SU-DHL-6 (cell line): ENCODE data around the gene MTX3.

Experiments
- H2AFZ ChIP-seq: fragments of 200-600 bp; sonication (generic); 2 replicates; pipeline ENCODE4 v1.6.1; 2014; ENCODE audit warnings: low read depth, mild to moderate bottlenecking, moderate library complexity, mixed read lengths, antibody characterized with exemption, low read length; ENCODE audit not compliant: severe bottlenecking
- H3F3A ChIP-seq: fragments of 200-600 bp; shearing (Covaris generic); 2 replicates; pipeline ENCODE4 v1.6.0; 2016; ENCODE audit warnings: antibody characterized with exemption, mild to moderate bottlenecking; ENCODE audit not compliant: insufficient read depth
- H3K27ac ChIP-seq: fragments of 200-600 bp; sonication (generic); 2 replicates; pipeline ENCODE4 v1.5.1; 2016; ENCODE audit warnings: low read depth, mild to moderate bottlenecking, low read length, moderate library complexity, mixed read lengths
- H3K27me3 ChIP-seq: fragments of 200-600 bp; sonication (generic), shearing (Covaris generic); 2 replicates; pipeline ENCODE4 v1.6.0; 2014; ENCODE audit warnings: mild to moderate bottlenecking, low read length
- H3K36me3 ChIP-seq: fragments of 200-600 bp; sonication (generic); 2 replicates; pipeline ENCODE4 v1.6.1; 2014; ENCODE audit warnings: mild to moderate bottlenecking, low read length, mixed read lengths
- H3K4me2 ChIP-seq: fragments of 300-600, 200-600 bp; shearing (Covaris generic), sonication (generic); 2 replicates; pipeline ENCODE4 v1.6.0; 2014; ENCODE audit warnings: low read length, low read depth, mild to moderate bottlenecking; ENCODE audit not compliant: poor library complexity, severe bottlenecking
- H3K4me3 ChIP-seq: fragments of 200-600 bp; sonication (generic); 2 replicates; pipeline ENCODE4 v1.5.1; 2014; ENCODE audit warnings: antibody characterized with exemption, low read length, mild to moderate bottlenecking, mixed read lengths; ENCODE audit not compliant: insufficient read depth, poor library complexity, severe bottlenecking
- H3K79me2 ChIP-seq: fragments of 200-600 bp; sonication (generic); 2 replicates; pipeline ENCODE4 v1.6.1; 2014; ENCODE audit warnings: mild to moderate bottlenecking, low read length, moderate library complexity; ENCODE audit not compliant: insufficient read depth
- H3K9ac ChIP-seq: fragments of 200-600 bp; sonication (generic); 2 replicates; pipeline ENCODE4 v1.7.0; 2014; ENCODE audit warnings: mild to moderate bottlenecking, low read length
- H3K9me2 ChIP-seq: fragments of 200-600 bp; sonication (generic); replicated peaks from 2 replicates; pipeline ENCODE4 v1.6.1; 2014; ENCODE audit warnings: low read length; ENCODE audit not compliant: insufficient read depth
- H3K9me3 ChIP-seq: fragments of 200-600 bp; sonication (generic); 2 replicates; pipeline ENCODE4 v1.6.1; 2014; ENCODE audit warnings: low read length, mixed read lengths; ENCODE audit not compliant: insufficient read depth
- H4K20me1 ChIP-seq: fragments of 200-600 bp; sonication (generic); 2 replicates; pipeline ENCODE4 v1.6.1; 2014; ENCODE audit warnings: low read depth, mild to moderate bottlenecking, antibody characterized with exemption, low read length, moderate library complexity, mixed read lengths
- CTCF ChIP-seq: fragments of 200-600 bp; sonication (generic); IDR thresholded peaks from one replicate; pipeline ENCODE4 v1.5.1; 2017; ENCODE audit warnings: antibody characterized with exemption, mild to moderate bottlenecking, low read length, moderate library complexity; ENCODE audit not compliant: insufficient read depth, poor library complexity, severe bottlenecking
- EZH2phosphoT487 ChIP-seq: fragments of 200-600 bp; sonication (generic), shearing (Covaris generic); conservative IDR thresholded peaks from 2 replicates; pipeline ENCODE4 v1.6.1; 2018; ENCODE audit warnings: mild to moderate bottlenecking, antibody characterized with exemption, low read length, moderate library complexity, mixed read lengths

The MTX3 gene

GRCh38 chr5:79931866-79932265 lies 59.2 kb downstream of the MTX3 start:
- Histone ChIP-seq H3K27me3 (no peaks in the 10 kb centered on the region), H3F3A (no peaks in the 10 kb centered on the region), H3K9me3 (no peaks in the 10 kb centered on the region), H3K27ac (no peak overlapping the region), H3K79me2 (no peaks in the 10 kb centered on the region), H3K4me3 (no peak overlapping the region), H3K4me2 (no peak overlapping the region), H2AFZ (no peak overlapping the region), H4K20me1 (no peaks in the 10 kb centered on the region), H3K9me2 (no peaks in the 10 kb centered on the region), H3K36me3 (no peaks in the 10 kb centered on the region), H3K9ac (no peak overlapping the region)
- TF ChIP-seq EZH2phosphoT487 (no peak), CTCF (no peak)

GRCh38 chr5:79931409-79931808 lies 59.7 kb downstream of the MTX3 start:
- Histone ChIP-seq H3K27me3 (no peaks in the 10 kb centered on the region), H4K20me1 (no peaks in the 10 kb centered on the region), H3K79me2 (no peaks in the 10 kb centered on the region), H3K9ac (no peak overlapping the region), H3K36me3 (no peaks in the 10 kb centered on the region), H3F3A (no peaks in the 10 kb centered on the region), H3K9me3 (no peaks in the 10 kb centered on the region), H3K9me2 (no peaks in the 10 kb centered on the region), H3K27ac (no peak overlapping the region), H3K4me2 (no peak overlapping the region), H3K4me3 (no peak overlapping the region), H2AFZ (no peak overlapping the region)
- TF ChIP-seq EZH2phosphoT487, result no peak
- TF ChIP-seq CTCF, result no peak

- no peak for TF ChIP-seq EZH2phosphoT487
- no peak for TF ChIP-seq CTCF
- H3K4me3 ChIP-seq, result no peak overlapping the region
- H3K27ac ChIP-seq, result no peak overlapping the region
- H3F3A ChIP-seq, result no peaks in the 10 kb centered on the region
- no peaks in the 10 kb centered on the region for H3K79me2 ChIP-seq
- H3K9ac ChIP-seq, result no peak overlapping the region
- no peaks in the 10 kb centered on the region for H3K36me3 ChIP-seq
- H3K9me3 ChIP-seq, result no peaks in the 10 kb centered on the region
- no peak overlapping the region for H3K4me2 ChIP-seq
- H3K27me3 ChIP-seq, result no peaks in the 10 kb centered on the region
- H3K9me2 ChIP-seq, result no peaks in the 10 kb centered on the region
- H2AFZ ChIP-seq, result no peak overlapping the region
- no peaks in the 10 kb centered on the region for H4K20me1 ChIP-seq
Measured at GRCh38 chr5:79929095-79929494, 62.0 kb downstream of the MTX3 start.
